Bronchial epithelial cell (primary cell): ENCODE results near the gene PIK3AP1. TPM values are rescaled to one million over a fixed set of nuclear protein-coding genes. Genes with fewer than 3 reads are reported as not detected.

Experiments
- DNase-seq: peaks from one replicate; pipeline ENCODE4 v3.0.0-alpha.2; 2010; ENCODE audit warnings: low read depth
- FAIRE-seq: peaks from 2 replicates; lab custom pipeline; 2011; peaks lifted over from hg19 to GRCh38; lab: Jason Lieb, UNC
- H3K27me3 ChIP-seq: 2 replicates; pipeline ENCODE4 v1.5.1; 2011; ENCODE audit warnings: low read length; ENCODE audit not compliant: control insufficient read depth, insufficient read depth
- H3K36me3 ChIP-seq: 2 replicates; pipeline ENCODE4 v1.5.1; 2011; ENCODE audit warnings: low read length; ENCODE audit not compliant: control insufficient read depth, insufficient read depth
- H3K4me3 ChIP-seq: 2 replicates; pipeline ENCODE4 v1.5.1; 2011; ENCODE audit warnings: mild to moderate bottlenecking, low read depth, low read length, control low read depth
- total RNA-seq: library from RNA; depleted of rRNA; stranded (reverse); fragments of >200 nt; gene quantifications from 2 replicates; pipeline ENCODE4 v1.2.1, GENCODE V29; 2014
- TF ChIP-seq, protein P1 (sequence below): IDR thresholded peaks from 2 replicates; pipeline ENCODE4 v1.5.1; 2011; ENCODE audit warnings: mild to moderate bottlenecking, moderate library complexity, low read length, control low read depth, inconsistent platforms; ENCODE audit not compliant: insufficient read depth, severe bottlenecking

PIK3AP1 gene
- total RNA-seq, 1 donor from 2014 or later: 2.1 TPM

DNA sequence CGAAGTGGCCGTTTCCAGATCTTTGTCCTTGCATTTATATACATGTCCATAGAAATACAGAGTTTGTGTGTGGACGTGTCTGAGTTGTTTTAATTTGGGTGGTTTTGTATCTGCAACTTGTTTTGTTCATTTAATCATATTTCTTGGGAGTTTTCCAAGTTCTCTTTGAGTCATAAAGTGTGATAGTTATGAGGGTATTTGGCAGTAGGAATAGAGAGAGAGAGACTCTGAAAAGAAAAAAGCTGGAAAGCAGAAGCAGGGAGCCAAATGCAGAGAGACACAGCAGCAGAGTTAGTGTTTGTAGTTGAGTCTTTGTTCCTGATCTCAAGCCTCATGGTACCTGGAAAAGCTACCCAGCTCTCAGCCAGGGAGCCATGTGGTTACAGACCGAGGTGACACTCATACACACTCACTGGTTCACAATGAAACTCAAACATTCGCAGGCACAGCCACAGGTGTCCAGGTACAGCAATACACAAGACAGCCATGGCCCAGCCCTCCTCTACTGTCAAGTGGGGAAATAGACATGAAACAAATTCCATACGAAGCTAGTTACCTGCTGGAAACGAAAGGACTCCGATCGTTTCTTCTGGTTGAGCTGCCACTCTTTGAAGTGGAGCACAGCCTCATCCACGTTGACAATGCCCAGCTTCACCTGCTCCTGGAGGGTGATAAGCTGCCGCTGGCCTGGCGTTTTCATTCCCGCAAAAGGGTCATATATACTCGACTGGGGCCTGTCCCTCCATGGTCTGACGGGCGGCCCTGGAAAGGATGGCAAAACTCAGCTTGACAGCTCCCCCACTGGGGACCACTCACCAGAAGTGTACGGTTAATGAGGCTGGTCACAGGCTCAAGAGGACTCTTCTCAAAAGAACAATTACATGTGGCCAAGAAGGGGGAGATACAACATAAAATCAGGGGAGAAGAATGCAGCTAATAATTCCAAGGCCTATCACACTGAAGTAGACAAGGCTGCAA lies 100.2 kb downstream of the PIK3AP1 start:
- peaks cover 2% of the 10 kb centered on the region for H3K27me3 ChIP-seq
- peak; percentile 54 for DNase-seq

DNA sequence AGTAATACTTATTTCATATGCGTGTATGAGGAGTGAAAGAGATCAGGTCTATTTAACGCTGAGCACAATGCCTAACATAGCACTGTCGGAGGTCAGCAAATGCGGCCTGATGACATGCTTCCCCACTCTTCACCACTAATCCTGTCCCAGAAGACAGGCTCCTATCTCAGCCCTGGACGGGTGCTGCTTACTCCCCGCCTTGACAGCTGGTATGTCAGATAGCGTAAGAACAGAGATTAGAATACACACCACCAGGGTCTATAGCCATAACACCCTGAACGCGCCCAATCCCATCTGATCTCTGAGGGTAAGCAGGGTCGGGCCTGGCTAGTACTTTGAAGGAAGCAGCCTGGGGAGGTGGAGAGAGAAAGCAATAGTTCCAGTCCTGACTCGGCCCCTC lies 101.2 kb downstream of the PIK3AP1 start:
- Histone ChIP-seq H3K4me3 (no peak overlapping the region), H3K36me3 (no peaks in the 10 kb centered on the region), H3K27me3 (peaks cover 2% of the 10 kb centered on the region)
- DNase-seq (no peak), FAIRE-seq (no peak)
- TF ChIP-seq, protein P1, sequence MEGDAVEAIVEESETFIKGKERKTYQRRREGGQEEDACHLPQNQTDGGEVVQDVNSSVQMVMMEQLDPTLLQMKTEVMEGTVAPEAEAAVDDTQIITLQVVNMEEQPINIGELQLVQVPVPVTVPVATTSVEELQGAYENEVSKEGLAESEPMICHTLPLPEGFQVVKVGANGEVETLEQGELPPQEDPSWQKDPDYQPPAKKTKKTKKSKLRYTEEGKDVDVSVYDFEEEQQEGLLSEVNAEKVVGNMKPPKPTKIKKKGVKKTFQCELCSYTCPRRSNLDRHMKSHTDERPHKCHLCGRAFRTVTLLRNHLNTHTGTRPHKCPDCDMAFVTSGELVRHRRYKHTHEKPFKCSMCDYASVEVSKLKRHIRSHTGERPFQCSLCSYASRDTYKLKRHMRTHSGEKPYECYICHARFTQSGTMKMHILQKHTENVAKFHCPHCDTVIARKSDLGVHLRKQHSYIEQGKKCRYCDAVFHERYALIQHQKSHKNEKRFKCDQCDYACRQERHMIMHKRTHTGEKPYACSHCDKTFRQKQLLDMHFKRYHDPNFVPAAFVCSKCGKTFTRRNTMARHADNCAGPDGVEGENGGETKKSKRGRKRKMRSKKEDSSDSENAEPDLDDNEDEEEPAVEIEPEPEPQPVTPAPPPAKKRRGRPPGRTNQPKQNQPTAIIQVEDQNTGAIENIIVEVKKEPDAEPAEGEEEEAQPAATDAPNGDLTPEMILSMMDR: no peak

More for the DNA sequence above, 100.2 kb downstream of the PIK3AP1 start:
- Histone ChIP-seq H3K36me3 (no peaks in the 10 kb centered on the region), H3K4me3 (no peak overlapping the region)
- no peak for FAIRE-seq
- TF ChIP-seq, protein P1: no peak

DNA sequence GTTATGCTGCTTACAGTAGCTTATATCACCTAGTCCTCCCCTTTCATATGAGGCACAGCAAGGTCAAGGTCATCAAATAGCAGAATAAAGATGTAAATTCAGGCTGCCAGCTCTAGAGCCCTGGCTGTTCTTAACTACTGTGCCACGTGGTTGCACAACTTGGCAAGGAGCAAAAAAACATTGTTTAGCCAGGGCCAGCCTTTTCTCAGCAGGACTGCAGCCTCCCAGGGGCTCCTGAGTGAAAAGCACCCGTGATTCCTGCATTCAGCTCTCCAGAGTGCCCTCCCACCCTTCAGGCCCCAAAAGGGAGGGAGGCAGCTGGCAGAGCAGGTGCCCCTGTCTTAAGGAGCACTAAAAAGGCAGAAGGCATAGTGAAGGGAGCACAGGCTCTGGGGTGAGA lies 101.7 kb downstream of the PIK3AP1 start:
- no peak for DNase-seq
- Histone ChIP-seq H3K4me3 (no peak overlapping the region), H3K36me3 (no peaks in the 10 kb centered on the region), H3K27me3 (peaks cover 2% of the 10 kb centered on the region)
- TF ChIP-seq, protein P1: no peak
- no peak for FAIRE-seq

DNA sequence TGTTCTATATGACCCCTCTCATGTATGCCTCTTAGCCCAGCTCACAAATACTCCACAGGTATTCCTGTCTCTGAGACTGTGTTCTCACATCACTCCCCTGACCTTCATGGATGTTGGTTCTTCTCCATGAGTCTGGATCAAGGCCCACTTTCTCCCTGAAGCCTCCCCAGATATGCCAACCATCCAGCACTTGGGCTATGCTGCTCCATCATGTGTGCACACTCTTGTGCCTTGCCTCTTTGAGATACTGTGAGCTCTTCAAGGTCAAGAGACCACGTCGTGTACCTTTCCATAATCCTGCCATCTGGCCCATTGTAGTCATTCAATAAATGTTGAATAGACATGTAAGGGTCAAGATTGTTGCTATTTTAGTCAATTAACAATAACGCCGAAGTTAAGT lies 103.4 kb downstream of the PIK3AP1 start:
- TF ChIP-seq, protein P1: no peak
- DNase-seq: no peak
- H3K36me3 ChIP-seq: no peaks in the 10 kb centered on the region
- FAIRE-seq: no peak
- H3K27me3 ChIP-seq: peaks cover 2% of the 10 kb centered on the region
- H3K4me3 ChIP-seq: no peak overlapping the region

DNA sequence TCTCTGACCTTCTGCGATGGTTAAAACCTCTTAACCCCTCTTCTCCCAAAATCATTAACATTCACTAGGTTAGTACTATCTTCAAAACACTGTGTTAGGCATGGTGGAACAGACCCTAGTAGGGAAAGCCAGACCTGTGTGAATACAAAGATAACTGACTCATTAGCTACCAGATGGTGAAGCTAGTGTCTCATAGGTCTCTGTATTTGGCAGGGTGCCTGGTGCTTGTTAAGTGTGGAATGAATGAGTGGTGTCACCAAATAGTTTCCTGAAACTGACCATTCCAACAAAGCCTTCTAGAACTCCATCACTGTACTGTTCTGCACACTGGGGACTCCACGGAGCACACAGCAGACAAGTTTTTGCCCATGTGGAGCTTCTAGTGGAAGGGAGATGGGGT lies 105.8 kb downstream of the PIK3AP1 start:
- TF ChIP-seq, protein P1: no peak
- Histone ChIP-seq H3K27me3 (peaks cover 3% of the 10 kb centered on the region), H3K4me3 (no peak overlapping the region), H3K36me3 (no peaks in the 10 kb centered on the region)
- DNase-seq (peak; percentile 86), FAIRE-seq (no peak)
